DOHH2 (cell line): ENCODE data around the gene STK17A.

Source experiments
- CTCF ChIP-seq: fragments of 200-600 bp; sonication (generic); IDR thresholded peaks from one replicate; pipeline ENCODE4 v1.5.1; 2014; ENCODE audit warnings: antibody characterized with exemption, mild to moderate bottlenecking, low read depth, low read length; ENCODE audit not compliant: poor library complexity, severe bottlenecking
- EZH2phosphoT487 ChIP-seq: fragments of 200-600 bp; sonication (generic); IDR thresholded peaks from 2 replicates; pipeline ENCODE4 v1.6.1; 2017; ENCODE audit warnings: borderline replicate concordance, mild to moderate bottlenecking, antibody characterized with exemption, low read length, moderate library complexity, mixed read lengths

- no peak for TF ChIP-seq CTCF
- no peak for TF ChIP-seq EZH2phosphoT487
Measured at GRCh38 chr7:43629857-43630256, 46.9 kb downstream of the STK17A start.
